ENCODE data around the gene DNAJC1. TPM values are rescaled to one million over a fixed set of nuclear protein-coding genes. Genes with fewer than 3 reads are reported as not detected.
"Not testable (repeated sequence)": the region's sequence is repeated elsewhere in the genome, so short reads cannot be mapped to it uniquely, and the experiment has no call there.

Gene DNAJC1, protein sequence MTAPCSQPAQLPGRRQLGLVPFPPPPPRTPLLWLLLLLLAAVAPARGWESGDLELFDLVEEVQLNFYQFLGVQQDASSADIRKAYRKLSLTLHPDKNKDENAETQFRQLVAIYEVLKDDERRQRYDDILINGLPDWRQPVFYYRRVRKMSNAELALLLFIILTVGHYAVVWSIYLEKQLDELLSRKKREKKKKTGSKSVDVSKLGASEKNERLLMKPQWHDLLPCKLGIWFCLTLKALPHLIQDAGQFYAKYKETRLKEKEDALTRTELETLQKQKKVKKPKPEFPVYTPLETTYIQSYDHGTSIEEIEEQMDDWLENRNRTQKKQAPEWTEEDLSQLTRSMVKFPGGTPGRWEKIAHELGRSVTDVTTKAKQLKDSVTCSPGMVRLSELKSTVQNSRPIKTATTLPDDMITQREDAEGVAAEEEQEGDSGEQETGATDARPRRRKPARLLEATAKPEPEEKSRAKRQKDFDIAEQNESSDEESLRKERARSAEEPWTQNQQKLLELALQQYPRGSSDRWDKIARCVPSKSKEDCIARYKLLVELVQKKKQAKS
- 10 to 100 TPM; 29.6 to 38.2 (median 30.4) TPM for polyA plus RNA-seq (ENCODE audit: insufficient read depth in 1 of 5, insufficient read length in 5 of 5, low replicate concordance in 1 of 5)
- long read RNA-seq, donor 1, transcript DNAJC1-202 (12 exons, 2,106 nt): major isoform, 8 of 118 reads
- long read RNA-seq, donor 1, partial matches to known transcripts: 108 of 118 reads
- long read RNA-seq, donor 1, other reads (novel, unspliced or antisense): 0 of 118 reads
- long read RNA-seq, donor 2, transcript DNAJC1-202 (12 exons, 2,106 nt): major isoform, 8 of 54 reads
- long read RNA-seq, donor 2, partial matches to known transcripts: 46 of 54 reads
- long read RNA-seq, donor 2, other reads (novel, unspliced or antisense): 0 of 54 reads
- long read RNA-seq, donor 3, partial matches to known transcripts: 84 of 88 reads
- long read RNA-seq, donor 3, other reads (novel, unspliced or antisense): 0 of 88 reads
- long read RNA-seq, donor 4, transcript DNAJC1-202 (12 exons, 2,106 nt): major isoform, 5 of 50 reads
- long read RNA-seq, donor 4, partial matches to known transcripts: 45 of 50 reads
- long read RNA-seq, donor 4, other reads (novel, unspliced or antisense): 0 of 50 reads
- long read RNA-seq, donor 5, transcript DNAJC1-202 (12 exons, 2,106 nt): major isoform, 6 of 130 reads
- long read RNA-seq, donor 5, partial matches to known transcripts: 123 of 130 reads
- long read RNA-seq, donor 5, other reads (novel, unspliced or antisense): 0 of 130 reads
- long read RNA-seq, donor 6, transcript DNAJC1-202 (12 exons, 2,106 nt): major isoform, 7 of 91 reads
- long read RNA-seq, donor 6, partial matches to known transcripts: 82 of 91 reads
- long read RNA-seq, donor 6, other reads (novel, unspliced or antisense): 0 of 91 reads
- long read RNA-seq, donor 7, transcript DNAJC1-202 (12 exons, 2,106 nt): major isoform, 8 of 14 reads
- long read RNA-seq, donor 7, partial matches to known transcripts: 6 of 14 reads
- long read RNA-seq, donor 7, other reads (novel, unspliced or antisense): 0 of 14 reads
- long read RNA-seq, donor 8, partial matches to known transcripts: 17 of 19 reads
- long read RNA-seq, donor 8, other reads (novel, unspliced or antisense): 0 of 19 reads

DNA sequence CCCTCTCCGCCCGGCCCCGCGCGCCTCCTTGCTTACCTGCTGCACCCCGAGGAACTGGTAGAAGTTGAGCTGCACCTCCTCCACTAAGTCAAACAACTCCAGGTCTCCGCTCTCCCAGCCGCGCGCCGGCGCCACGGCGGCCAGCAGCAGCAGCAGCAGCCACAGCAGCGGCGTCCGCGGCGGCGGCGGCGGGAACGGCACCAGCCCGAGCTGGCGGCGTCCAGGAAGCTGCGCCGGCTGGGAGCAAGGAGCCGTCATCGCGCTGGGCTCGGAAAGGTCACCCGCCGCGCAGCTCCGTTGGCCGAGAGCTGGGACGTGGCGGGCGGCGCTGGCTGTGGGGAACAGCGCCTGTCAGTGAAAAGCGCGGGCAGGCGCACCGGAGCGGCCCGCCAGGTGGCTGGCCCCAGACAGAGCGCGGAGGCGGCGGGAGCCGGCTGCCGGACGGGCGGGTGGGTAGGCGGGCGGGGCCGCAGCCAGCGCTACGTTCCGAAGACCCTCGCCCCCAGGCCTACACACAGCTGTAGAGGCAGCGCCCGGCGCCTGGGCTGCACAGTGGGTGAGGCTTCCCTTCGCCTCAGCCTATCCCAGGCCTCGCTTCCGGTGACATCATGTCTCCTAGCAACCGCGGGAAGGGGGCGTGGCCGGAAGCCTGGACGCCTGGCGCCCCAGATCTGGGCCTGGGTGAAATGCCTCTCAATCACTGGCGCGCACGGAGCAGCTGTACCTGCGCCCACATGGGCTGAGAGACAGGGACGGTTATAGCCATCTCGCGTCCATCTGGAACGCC lies at the start of gene DNAJC1:
TSS of gene DNAJC1 (minus strand) at position 554 of the 787 bp plus-strand sequence. CDS start at position 258, 296 bp downstream.
- peak; percentile 98 for DNase-seq

GRCh38 chr10:22053048-22053447 lies 49.5 kb upstream of the DNAJC1 start:
- DNase-seq: no peak

GRCh38 chr10:22049635-22050034 lies 46.1 kb upstream of the DNAJC1 start:
- no peak for DNase-seq

- DNase-seq: no peak
Observed at GRCh38 chr10:22047812-22048211, 44.3 kb upstream of the DNAJC1 start.

- no peak for DNase-seq
Observed at GRCh38 chr10:22043327-22043633, 39.8 kb upstream of the DNAJC1 start.

- no peak for DNase-seq
Observed at GRCh38 chr10:22042557-22043326, 39.2 kb upstream of the DNAJC1 start.

- DNase-seq: no peak
Observed at GRCh38 chr10:22034333-22034732, 30.8 kb upstream of the DNAJC1 start.

- DNase-seq: not testable (repeated sequence)
Observed at GRCh38 chr10:22032268-22032667, 28.7 kb upstream of the DNAJC1 start.

- no peak for DNase-seq
Observed at GRCh38 chr10:22030421-22030820, 26.9 kb upstream of the DNAJC1 start.

- DNase-seq: no peak
Observed at GRCh38 chr10:22029445-22030236, 26.1 kb upstream of the DNAJC1 start.

DNA sequence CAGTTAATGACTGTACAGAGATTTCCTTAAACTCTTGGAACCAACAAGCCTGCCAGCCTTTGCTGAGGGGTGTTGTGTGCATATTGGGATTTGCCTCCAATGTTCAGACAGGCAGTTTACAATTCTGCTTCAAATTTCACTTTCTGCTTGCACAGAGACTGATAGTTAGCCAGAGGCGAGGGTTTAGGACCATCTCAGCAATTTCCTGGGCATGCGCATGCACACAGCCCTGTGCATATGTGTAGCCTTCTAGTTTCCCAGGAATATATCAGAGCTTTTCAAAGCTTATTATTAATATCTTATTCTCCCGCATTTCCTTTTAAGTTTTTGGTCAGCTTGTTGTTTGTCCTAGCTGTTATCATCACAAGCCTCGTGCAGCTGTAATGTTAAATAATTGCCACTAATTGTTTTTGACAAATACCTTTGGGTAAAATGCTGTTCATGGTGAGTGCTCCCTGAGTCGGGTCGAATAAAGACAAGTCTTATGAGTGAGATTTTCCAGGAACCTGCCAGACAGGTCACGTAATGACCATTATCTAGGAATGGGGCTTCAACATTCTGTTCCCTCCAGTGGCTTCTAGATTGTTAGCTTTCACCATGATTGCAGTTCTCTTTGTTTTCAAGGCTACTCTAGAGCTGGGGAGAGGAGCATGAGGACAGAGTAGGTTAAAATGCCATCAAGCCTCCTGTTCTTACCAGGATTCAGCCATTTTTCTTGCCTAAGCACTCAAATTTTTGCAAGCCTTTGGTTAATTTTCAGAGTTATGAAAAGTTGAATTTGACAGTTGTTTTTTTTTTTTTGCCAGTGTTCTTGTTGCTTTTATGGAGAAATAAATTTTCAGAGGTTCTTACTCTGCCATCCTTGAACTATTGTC lies 24.1 kb upstream of the DNAJC1 start:
- DNase-seq: no peak

DNA sequence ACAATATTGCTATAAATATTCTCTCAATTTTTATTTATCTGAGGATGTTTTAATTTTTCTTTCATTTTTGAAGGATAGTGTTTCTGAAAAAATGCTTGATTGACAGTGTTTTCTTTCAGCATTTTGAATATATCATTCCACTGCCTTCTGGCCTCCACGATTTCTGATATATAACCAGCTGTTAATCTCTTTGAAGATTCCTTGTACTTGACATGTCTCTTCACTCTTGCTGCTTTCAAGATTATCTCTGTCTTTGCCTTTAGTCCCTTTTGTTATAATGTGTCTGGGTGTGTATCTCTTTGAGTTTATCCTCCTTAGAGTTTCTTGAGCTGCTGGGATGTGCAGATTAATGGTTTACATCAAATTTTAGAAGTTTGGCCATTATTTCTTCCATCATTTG lies 22.8 kb upstream of the DNAJC1 start:
- DNase-seq: no peak

- no peak for DNase-seq
Observed at GRCh38 chr10:22023508-22023907, 20.0 kb upstream of the DNAJC1 start.

- DNase-seq: peak; percentile 87 to 89
Observed at GRCh38 chr10:22022257-22023032, 18.9 kb upstream of the DNAJC1 start.

GRCh38 chr10:22021144-22021543 lies 17.6 kb upstream of the DNAJC1 start:
- not testable (repeated sequence) for DNase-seq

DNA sequence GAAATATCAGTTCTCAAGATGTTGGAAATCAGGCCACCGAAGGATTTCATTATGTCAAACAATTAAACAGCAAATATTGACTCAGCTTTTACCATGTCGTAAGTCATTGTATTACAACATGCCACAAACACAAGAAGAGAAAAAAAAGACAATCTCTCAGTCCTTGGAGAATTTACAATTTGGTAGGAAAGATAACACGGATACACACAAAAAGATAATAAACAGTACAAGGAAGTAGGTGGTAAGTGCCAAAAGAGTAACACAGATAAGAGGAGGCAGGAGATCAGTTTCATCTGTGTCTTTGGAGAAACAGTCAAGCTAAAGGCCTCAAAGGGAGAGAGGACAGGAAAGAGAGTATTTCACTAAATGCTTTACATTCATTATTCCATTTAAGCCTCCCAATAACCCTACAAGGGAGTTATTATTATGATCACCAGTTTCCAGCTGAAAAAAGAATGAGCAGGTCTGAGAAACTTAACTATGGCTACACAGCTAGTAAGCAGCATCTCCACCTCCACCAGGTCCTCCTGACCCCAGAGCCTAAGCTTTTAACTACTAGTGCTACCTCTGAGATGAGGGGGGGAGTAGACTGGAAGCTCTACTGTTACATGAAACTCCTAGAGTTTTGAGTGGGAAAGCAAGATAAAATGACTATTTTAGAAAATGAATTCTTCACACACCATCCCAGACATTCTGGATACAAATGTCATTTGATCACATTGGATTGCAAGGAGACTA lies 13.9 kb upstream of the DNAJC1 start:
- peak; percentile 54 to 60 for DNase-seq
